ENCODE results near the gene NDUFB7. TPM values are rescaled to one million over a fixed set of nuclear protein-coding genes. Genes with fewer than 3 reads are reported as not detected.
A peak's percentile ranks its signal among the peaks of the same experiment; 100 is the strongest.

NDUFB7 gene
- total and polyA plus RNA-seq, 4 donors = 105 to 415 (median 300) TPM

DNA sequence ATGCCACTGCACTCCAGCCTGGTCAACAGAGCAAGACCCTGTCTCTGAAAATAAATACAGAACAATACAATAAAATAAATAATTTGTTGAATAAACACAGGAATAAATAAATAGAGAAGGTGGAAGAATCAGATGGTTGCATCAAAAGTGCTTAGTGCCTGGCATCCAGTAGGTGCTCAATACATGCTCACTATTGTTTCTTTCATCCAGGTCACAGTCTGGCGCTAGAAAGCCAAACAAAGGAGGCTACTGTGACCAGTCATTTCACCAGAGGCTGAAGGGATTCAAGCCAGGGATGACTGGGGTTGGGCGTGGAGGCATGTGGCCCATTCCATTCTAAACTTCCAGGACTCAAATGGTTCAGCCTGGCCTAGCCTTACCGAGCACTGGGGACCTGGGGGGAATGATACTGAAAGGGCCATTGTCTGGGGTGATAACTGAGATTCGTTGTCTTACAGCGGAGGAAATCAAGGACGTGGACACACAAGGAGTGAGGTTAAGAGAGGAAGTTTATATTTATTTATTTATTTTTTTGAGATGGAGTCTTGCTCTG, 3.6 kb upstream of the NDUFB7 start:
- WGBS, 2 donors = 78 to 90% methylated on average over 6 of the region's 6 CpGs

DNA sequence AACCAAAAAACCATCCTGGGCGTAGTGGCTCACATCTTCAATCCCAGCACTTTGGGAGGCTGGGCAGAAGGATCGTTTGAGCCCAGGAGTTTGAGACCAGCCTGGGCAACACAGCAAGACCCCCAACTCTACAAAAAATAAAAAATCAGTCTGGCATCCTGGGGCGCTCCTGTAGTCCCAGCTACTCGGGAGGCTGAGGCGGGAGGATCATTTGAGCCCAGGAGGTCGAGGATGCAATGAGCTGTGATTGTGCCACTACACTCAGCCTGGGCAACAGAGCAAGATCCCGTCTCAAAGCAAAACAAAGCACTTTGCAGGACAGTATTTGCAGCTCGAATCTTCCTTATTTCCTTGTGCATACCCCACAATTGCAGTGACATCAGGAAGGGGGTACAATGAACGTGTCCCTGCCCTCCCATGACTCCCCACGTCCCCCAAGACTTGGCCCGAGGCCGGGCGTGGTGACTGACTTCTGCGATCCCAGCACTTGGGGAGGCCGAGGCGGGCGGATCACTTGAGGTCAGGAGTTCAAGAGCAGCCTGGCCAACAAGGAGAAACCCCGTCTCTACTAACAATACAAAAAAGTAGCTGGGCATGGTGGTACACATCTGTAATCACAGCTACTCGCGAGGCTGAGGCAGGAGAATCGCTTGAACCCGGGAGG, 870 bp downstream of the NDUFB7 start:
- 46 to 51% methylated on average over 22 of the region's 22 CpGs for WGBS, 2 donors
- DNase-seq = no peak
- H3K27me3 ChIP-seq (ENCODE audit: control insufficient read depth in 3 of 3, insufficient read depth in 3 of 3, low read length in 2 of 3) = no peaks in the 10 kb centered on the region
- H3K9me3 ChIP-seq (ENCODE audit: control insufficient read depth in 4 of 4, insufficient read depth in 3 of 4, low read length in 3 of 4) = no peaks in the 10 kb centered on the region
- ATAC-seq (ENCODE audit: insufficient read depth, low FRiP score) = no peak
- H3K36me3 ChIP-seq (ENCODE audit: control insufficient read depth in 4 of 4, insufficient read depth in 4 of 4, low read length in 4 of 4) = peaks cover 0 to 13% (median 3%) of the 10 kb centered on the region in 4 donors
- H3K9ac ChIP-seq (ENCODE audit: insufficient read depth in 1 of 2, low read length in 2 of 2) = peak overlapping the region; percentile 30 to 56
- peak overlapping the region; percentile 94 for H3K4me3 ChIP-seq
- peak overlapping the region in 1 of 2 donors; percentile 62 for H3K27ac ChIP-seq (ENCODE audit: low read depth in 1 of 2, low read length in 1 of 2)
- TF ChIP-seq, protein P1, sequence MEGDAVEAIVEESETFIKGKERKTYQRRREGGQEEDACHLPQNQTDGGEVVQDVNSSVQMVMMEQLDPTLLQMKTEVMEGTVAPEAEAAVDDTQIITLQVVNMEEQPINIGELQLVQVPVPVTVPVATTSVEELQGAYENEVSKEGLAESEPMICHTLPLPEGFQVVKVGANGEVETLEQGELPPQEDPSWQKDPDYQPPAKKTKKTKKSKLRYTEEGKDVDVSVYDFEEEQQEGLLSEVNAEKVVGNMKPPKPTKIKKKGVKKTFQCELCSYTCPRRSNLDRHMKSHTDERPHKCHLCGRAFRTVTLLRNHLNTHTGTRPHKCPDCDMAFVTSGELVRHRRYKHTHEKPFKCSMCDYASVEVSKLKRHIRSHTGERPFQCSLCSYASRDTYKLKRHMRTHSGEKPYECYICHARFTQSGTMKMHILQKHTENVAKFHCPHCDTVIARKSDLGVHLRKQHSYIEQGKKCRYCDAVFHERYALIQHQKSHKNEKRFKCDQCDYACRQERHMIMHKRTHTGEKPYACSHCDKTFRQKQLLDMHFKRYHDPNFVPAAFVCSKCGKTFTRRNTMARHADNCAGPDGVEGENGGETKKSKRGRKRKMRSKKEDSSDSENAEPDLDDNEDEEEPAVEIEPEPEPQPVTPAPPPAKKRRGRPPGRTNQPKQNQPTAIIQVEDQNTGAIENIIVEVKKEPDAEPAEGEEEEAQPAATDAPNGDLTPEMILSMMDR (IDR thresholded peaks at IDR 0.05; ENCODE audit: control extremely low read depth, extremely low read depth) = no peak
- peaks cover 0 to 9% (median 3%) of the 10 kb centered on the region in 5 donors for H3K4me1 ChIP-seq (ENCODE audit: control insufficient read depth in 5 of 5, insufficient read depth in 5 of 5, low read length in 5 of 5)

More for the DNA sequence above, 3.6 kb upstream of the NDUFB7 start:
- H3K9ac ChIP-seq (ENCODE audit: insufficient read depth in 1 of 2, low read length in 2 of 2) = no peak overlapping the region
- no peak overlapping the region for H3K27ac ChIP-seq (ENCODE audit: low read depth in 1 of 2, low read length in 1 of 2)
- H3K9me3 ChIP-seq (ENCODE audit: control insufficient read depth in 4 of 4, insufficient read depth in 3 of 4, low read length in 3 of 4) = no peaks in the 10 kb centered on the region
- no peak for DNase-seq
- H3K4me3 ChIP-seq = no peak overlapping the region
- ATAC-seq (ENCODE audit: insufficient read depth, low FRiP score) = no peak
- no peaks in the 10 kb centered on the region for H3K27me3 ChIP-seq (ENCODE audit: control insufficient read depth in 3 of 3, insufficient read depth in 3 of 3, low read length in 2 of 3)
- H3K36me3 ChIP-seq (ENCODE audit: control insufficient read depth in 4 of 4, insufficient read depth in 4 of 4, low read length in 4 of 4) = no peaks in the 10 kb centered on the region
- peaks cover 0 to 8% (median 3%) of the 10 kb centered on the region in 5 donors for H3K4me1 ChIP-seq (ENCODE audit: control insufficient read depth in 5 of 5, insufficient read depth in 5 of 5, low read length in 5 of 5)
- TF ChIP-seq, protein P1 (IDR thresholded peaks at IDR 0.05; ENCODE audit: control extremely low read depth, extremely low read depth) = no peak

DNA sequence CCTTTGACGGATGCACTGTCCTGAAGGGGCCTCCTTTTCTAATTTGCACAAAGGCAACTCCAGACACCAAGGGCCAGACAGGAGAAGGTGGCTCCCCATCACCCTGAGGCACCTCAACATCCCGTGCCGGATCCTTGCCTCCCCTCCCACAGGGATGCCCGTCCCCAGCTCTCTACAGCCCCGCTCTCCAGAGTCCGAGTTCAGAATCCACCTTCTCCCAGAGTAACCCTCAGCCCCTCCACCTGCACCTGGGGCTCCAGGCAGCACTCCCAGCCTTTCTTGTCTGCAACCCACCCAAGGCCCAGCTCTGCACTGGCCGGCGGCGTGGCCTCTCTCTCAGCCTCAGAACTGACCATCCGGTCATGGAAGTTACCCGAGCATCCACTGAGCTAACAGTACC, 4.8 kb downstream of the NDUFB7 start:
- no peak for DNase-seq
- Histone ChIP-seq H3K4me3 (no peak overlapping the region), H3K9ac (ENCODE audit: insufficient read depth in 1 of 2, low read length in 2 of 2) (no peak overlapping the region), H3K4me1 (ENCODE audit: control insufficient read depth in 5 of 5, insufficient read depth in 5 of 5, low read length in 5 of 5) (peaks cover 0 to 9% (median 3%) of the 10 kb centered on the region in 5 donors), H3K27ac (ENCODE audit: low read depth in 1 of 2, low read length in 1 of 2) (no peak overlapping the region), H3K36me3 (ENCODE audit: control insufficient read depth in 4 of 4, insufficient read depth in 4 of 4, low read length in 4 of 4) (peaks cover 0 to 33% (median 4%) of the 10 kb centered on the region in 4 donors), H3K27me3 (ENCODE audit: control insufficient read depth in 3 of 3, insufficient read depth in 3 of 3, low read length in 2 of 3) (no peaks in the 10 kb centered on the region), H3K9me3 (ENCODE audit: control insufficient read depth in 4 of 4, insufficient read depth in 3 of 4, low read length in 3 of 4) (no peaks in the 10 kb centered on the region)
- TF ChIP-seq, protein P1 (IDR thresholded peaks at IDR 0.05; ENCODE audit: control extremely low read depth, extremely low read depth) = no peak
- ATAC-seq (ENCODE audit: insufficient read depth, low FRiP score) = no peak
- 87 to 93% methylated on average over 11 of the region's 11 CpGs for WGBS, 2 donors
